ENCODE results near the gene CLCNKA.

CLCNKA gene

DNA sequence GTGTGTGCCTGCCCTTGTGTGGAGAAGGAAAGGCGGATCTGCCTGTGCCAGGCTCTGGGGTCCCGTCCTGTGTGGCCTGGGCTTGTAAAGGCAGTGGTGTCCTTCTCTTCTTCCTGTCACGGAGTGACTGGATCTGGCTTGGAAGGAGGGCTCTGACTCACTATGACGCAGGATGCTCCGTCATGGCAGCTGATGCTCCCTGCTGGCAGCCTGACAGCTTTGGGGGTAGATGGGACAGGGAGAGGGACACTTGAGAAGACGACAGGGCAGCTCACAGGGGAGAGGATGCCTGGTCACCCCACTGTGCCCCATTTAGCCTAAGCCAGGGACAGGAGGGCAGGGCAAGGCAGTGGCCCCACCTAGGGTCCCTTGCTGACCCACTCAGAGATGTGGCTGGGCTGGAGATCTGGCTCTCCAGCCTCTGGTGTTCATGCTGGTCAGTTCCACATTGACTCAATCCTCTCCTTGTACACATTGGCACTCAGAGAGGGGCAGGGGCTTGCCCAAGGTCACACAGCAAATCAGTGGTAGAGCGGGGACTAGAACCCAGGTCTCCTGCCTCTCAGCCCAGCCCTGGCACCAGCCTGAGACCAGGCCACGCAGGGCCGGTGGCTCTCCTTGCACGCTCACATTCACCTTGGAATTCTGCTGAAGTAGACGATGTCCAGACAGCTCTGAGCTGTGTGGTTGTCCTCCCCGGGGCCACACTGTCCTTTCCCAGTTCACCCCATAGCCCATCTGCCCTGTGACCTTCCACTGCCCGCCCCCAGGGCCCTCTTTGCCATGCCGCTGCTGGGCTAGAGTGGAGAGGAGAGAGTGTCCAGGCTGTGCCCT is 54.4 kb downstream of the CLCNKA start:
- no peak for DNase-seq (ENCODE audit: low read depth in 2 of 2, low spot score in 1 of 2)

DNA sequence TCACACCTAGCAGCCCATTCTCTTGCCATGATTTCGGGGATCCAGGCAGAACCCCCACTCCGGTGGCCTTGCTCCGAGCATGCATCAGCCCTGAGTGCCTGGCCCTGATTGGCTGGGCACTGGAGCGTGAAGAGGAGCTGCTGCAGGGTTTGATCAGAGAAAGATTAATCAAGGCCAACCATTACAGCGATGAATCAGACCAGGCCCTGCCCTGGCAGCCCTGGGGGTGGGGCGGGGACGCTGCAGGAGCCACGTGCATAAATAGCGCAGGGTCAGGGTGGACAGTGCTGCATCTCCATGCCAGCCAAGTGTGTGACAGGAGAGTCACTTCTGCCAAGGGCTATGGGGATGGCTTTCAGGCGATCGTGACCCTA is 55.0 kb downstream of the CLCNKA start:
- DNase-seq (ENCODE audit: low read depth in 2 of 2, low spot score in 1 of 2), result no peak

DNA sequence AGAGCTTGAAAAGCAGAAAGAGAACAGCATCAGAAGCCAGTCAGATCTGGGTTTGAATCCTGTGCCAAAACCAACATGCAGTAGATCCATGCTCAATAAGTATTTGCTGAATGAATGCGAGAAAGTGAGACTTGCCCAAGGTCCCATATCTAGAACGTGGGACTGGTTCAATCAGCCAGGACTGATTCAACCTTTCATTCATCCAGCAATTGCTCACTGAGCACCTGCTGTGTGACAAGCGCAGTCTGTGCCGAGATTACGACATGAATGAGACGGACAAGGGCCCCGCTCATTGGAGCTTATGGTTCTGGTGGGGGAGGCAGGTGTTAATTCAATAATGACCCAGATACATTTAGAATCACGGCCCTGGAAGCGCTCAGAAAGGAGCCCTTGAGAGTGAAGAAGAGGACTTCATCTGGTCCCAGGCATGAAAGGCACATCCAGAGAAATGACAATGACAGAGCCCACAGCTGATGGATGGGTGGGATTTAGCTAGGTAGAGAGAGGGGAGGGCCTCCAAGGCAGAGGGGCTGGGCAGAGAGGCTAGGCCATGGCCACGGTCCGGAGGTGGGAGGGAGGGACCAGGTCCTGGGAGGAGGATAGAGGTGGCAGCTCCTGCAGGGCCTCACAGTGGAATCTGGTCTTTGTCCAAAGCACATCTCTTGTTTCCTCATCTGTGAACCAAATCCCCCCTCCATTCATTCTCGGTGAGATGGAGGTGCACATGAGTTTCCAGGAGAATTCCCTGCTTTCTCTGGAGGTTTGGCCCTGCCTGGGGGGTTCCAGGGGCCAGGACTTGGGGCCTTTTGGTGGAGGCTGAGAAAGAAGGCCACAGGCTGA is 55.8 kb downstream of the CLCNKA start:
- DNase-seq (ENCODE audit: low read depth in 2 of 2, low spot score in 1 of 2), result no peak

DNA sequence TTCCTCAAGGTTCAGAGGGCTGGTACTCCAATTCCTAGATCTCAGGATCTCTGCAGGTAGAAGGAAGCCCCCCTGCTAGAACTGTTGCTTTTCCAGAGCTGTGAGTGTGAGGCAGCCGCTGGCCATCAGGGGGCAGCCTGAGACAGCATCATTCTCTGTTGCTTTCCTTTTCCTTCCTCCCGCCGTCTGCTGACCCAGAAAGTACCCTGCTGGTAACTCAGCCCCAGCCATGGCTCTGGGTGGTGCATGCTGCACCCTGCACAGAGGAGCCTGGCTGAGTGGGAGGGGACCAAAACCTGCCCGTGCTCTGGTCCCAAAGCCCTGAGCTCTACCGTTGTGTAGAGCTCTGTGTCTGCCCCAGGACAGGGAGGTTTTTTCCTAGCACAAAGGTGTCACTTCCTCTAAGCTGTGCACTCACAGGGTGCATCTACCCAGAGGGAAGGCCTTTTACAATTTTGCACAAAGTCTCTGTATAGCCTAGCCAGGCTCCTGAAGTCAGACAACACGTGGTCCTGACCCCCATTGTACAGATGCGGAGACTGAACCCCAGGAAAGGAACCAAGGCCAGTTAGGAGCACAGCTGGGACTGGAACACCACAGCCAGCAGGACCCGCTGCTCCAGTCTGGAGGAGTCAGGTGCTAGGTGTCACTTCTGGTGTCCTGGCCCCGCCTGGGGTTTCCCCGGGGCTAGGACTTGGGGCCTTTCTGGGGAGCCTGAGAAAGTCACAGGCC is 57.3 kb downstream of the CLCNKA start:
- peak; percentile 42 to 55 for DNase-seq (ENCODE audit: low read depth in 2 of 2, low spot score in 1 of 2)

DNA sequence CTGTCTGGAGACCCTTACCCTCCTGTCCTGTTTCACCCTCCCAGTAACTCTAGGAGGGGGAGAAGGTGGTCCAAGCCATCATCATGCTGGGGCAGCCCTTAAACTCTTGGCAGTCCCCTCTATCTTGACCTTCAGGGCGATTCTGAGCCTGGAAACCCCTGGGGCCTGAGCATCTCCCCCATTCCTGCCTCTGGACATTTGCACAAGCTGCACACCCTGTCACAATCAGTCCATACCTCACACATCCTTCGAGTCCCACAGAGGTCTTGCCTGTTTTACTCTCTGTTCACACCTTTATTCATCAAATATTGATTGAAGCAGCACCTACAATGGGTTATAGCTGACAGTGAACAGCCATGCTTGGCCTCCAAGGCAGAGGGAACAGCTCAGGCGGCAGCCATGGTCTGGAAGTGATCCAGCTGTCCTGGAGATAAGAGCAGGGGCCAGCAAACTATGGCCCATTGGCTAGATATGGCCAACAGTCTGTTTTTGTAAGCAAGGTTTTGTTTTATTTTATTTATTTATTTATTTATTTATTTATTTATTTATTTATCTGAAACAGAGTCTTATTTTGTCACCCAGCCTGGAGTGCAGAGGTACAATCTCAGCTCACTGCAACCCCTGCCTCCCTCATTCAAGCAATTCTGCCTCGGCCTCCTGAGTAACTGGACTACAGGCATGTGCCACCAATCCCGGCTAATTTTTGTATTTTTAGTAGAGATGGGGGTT is 58.8 kb downstream of the CLCNKA start:
- no peak for DNase-seq (ENCODE audit: low read depth in 2 of 2, low spot score in 1 of 2)

DNA sequence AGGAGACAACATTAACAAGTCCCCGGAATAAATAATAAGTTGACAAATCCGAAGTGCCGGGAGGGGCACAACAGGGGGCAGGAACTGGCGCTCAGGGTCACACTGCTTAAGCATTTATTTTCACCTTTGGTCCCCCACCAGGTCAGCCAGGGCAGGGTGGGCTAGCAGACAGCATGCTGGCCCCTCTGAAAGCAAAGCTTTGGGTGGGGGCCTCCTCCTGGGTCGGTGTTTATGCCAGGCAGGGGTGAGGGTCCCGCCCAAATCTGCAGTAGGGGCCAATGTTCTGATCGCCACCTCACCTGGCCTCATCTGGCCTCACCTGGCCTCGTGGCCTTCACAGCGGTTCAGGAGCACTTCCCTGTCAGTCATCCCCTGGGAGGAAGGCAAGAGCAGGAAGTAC is 59.8 kb downstream of the CLCNKA start:
- DNase-seq (ENCODE audit: low read depth in 2 of 2, low spot score in 1 of 2), result no peak

DNA sequence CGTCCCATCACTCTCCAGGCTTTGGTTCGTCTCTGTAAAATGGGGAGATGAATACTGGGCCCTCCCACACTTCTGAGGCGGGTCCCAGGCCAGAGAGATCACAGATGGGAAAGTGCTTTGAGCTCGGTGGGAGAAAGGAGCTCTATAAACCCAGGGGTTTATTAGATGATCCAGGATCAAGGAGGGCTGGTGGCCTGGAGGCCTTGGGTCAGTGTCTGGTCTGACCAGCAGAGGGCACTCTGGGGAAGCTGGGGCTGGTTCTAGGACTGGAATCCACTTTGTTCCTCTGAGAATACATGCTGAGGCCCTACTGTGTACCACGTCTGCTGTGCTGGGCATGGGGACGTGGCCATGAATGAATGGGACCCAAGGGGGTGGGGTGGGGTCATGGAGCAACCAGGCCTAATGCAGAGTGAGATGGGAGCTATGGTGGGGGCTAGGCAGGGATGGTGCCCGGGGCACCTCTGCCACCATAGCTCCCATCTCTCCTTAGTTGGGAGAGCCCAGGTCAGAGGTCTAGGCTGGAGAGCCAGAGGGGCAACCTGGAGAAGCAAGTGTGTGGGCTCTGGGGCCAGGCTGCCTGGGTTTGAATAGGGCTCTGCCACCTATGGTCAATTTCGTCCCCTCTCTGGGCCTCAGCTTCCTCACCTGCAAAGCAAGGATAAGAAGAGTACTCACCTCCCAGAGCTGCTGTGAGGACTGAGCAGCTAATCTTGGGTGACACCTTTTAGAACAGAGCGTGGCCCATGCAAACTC is 60.6 kb downstream of the CLCNKA start:
- peak in 1 of 2 donors; percentile 22 for DNase-seq (ENCODE audit: low read depth in 2 of 2, low spot score in 1 of 2)

DNA sequence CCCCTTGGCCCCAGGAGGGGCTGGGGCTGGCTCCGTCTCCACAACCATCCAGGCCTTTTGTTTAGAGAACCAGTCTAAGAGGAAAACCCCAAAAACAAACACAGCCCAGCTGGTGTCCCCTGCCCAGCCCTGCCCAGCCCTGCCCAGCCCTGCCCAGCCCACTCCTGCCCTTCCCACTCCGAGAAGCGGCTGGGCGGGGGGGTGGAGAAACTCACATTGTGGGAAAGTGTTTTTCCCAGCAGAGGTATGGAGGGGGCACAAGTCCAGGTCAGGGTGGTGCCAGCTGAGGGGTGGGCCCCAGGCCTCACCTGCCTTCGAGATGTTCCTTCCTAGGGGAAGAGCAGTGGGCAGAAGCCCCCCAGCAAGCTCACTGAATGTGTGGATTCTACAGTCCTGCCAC is 61.6 kb downstream of the CLCNKA start:
- no peak for DNase-seq (ENCODE audit: low read depth in 2 of 2, low spot score in 1 of 2)

Measured in stimulated activated CD8-positive, alpha-beta memory T cell treated with anti-CD3 and anti-CD28 coated beads, Interleukin-4, amount 100 ng/mL, for 1 hour (primary cell).